ENCODE measurements around the gene TOLLIP.
A peak's percentile ranks its signal among the peaks of the same experiment; 100 is the strongest.
"Not testable (repeated sequence)": the region's sequence is repeated elsewhere in the genome, so short reads cannot be mapped to it uniquely, and the experiment has no call there.

TOLLIP gene

GRCh38 chr11:1309498-1310317 lies at the start of gene TOLLIP:
Gene TOLLIP, minus strand, starts transcription at chr11:1309632. Its CDS starts 134 bp downstream, at chr11:1309498.
- Mint-ChIP-seq H3K27me3 (no peaks in the 10 kb centered on the region), H3K36me3 (peaks cover 4 to 33% of the 10 kb centered on the region in 2 donors), H3K4me1 (peaks cover 35 to 55% of the 10 kb centered on the region in 2 donors), H3K27ac (peak within 1 kb of the TSS; percentile 95), H3K4me3 (peak within 1 kb of the TSS; percentile 87 to 90), H3K9me3 (peaks cover 12 to 14% of the 10 kb centered on the region in 2 donors)
- peak; percentile 76 to 82 for ATAC-seq (replicated peaks)
- DNase-seq, result peak; percentile 98

GRCh38 chr11:1358931-1359330 lies 49.5 kb upstream of the TOLLIP start:
- ATAC-seq (replicated peaks); DNase-seq; H3K4me3 Mint-ChIP-seq; H3K4me1 Mint-ChIP-seq; H3K27ac Mint-ChIP-seq; H3K36me3 Mint-ChIP-seq; H3K9me3 Mint-ChIP-seq: not testable (repeated sequence)
- H3K27me3 Mint-ChIP-seq, result peaks cover 27 to 44% of the 10 kb centered on the region in 2 donors

GRCh38 chr11:1358286-1358685 lies 48.9 kb upstream of the TOLLIP start:
- H3K27ac Mint-ChIP-seq, result no peak overlapping the region
- H3K4me1 Mint-ChIP-seq, result no peaks in the 10 kb centered on the region
- peaks cover 0 to 2% of the 10 kb centered on the region in 2 donors for H3K9me3 Mint-ChIP-seq
- peaks cover 27 to 43% of the 10 kb centered on the region in 2 donors for H3K27me3 Mint-ChIP-seq
- H3K36me3 Mint-ChIP-seq, result no peaks in the 10 kb centered on the region
- no peak for ATAC-seq (replicated peaks)
- DNase-seq, result no peak
- no peak overlapping the region for H3K4me3 Mint-ChIP-seq

- Mint-ChIP-seq H3K27me3 (peaks cover 22 to 41% of the 10 kb centered on the region in 2 donors), H3K36me3 (no peaks in the 10 kb centered on the region), H3K4me3 (no peak overlapping the region), H3K4me1 (peaks cover 0 to under 1% of the 10 kb centered on the region in 2 donors), H3K9me3 (no peaks in the 10 kb centered on the region), H3K27ac (no peak overlapping the region)
- no peak for ATAC-seq (replicated peaks)
- DNase-seq, result no peak
These were observed 47.1 kb upstream of the TOLLIP start for GRCh38 chr11:1356478-1356960.

GRCh38 chr11:1356007-1356435 lies 46.6 kb upstream of the TOLLIP start:
- ATAC-seq (replicated peaks), result no peak
- Mint-ChIP-seq H3K27me3 (peaks cover 22 to 41% of the 10 kb centered on the region in 2 donors), H3K27ac (no peak overlapping the region), H3K4me1 (peaks cover 0 to 2% of the 10 kb centered on the region in 2 donors), H3K4me3 (no peak overlapping the region), H3K9me3 (no peaks in the 10 kb centered on the region), H3K36me3 (no peaks in the 10 kb centered on the region)
- no peak for DNase-seq

- H3K4me3 Mint-ChIP-seq, result no peak overlapping the region
- no peaks in the 10 kb centered on the region for H3K9me3 Mint-ChIP-seq
- no peak overlapping the region for H3K27ac Mint-ChIP-seq
- DNase-seq (no peak), ATAC-seq (replicated peaks) (no peak)
- H3K4me1 Mint-ChIP-seq, result peaks cover 0 to 2% of the 10 kb centered on the region in 2 donors
- H3K27me3 Mint-ChIP-seq, result peaks cover 17 to 30% of the 10 kb centered on the region in 2 donors
- H3K36me3 Mint-ChIP-seq, result no peaks in the 10 kb centered on the region
These were observed 44.9 kb upstream of the TOLLIP start for GRCh38 chr11:1354125-1354938.

- Mint-ChIP-seq H3K27me3 (peaks cover 16 to 29% of the 10 kb centered on the region in 2 donors), H3K4me3 (no peak overlapping the region), H3K9me3 (no peaks in the 10 kb centered on the region), H3K36me3 (no peaks in the 10 kb centered on the region), H3K27ac (peak overlapping the region; percentile 44), H3K4me1 (peaks cover 0 to 2% of the 10 kb centered on the region in 2 donors)
- DNase-seq (no peak), ATAC-seq (replicated peaks) (peak; percentile 28 to 33)
These were observed 44.1 kb upstream of the TOLLIP start for GRCh38 chr11:1353383-1354124.

GRCh38 chr11:1352696-1353382 lies 43.4 kb upstream of the TOLLIP start:
- Mint-ChIP-seq H3K27ac (no peak overlapping the region), H3K9me3 (no peaks in the 10 kb centered on the region), H3K4me3 (peak overlapping the region in 1 of 2 donors; percentile 4), H3K4me1 (peaks cover 0 to 2% of the 10 kb centered on the region in 2 donors), H3K27me3 (peaks cover 14 to 22% of the 10 kb centered on the region in 2 donors), H3K36me3 (no peaks in the 10 kb centered on the region)
- ATAC-seq (replicated peaks) (peak; percentile 23 to 58), DNase-seq (no peak)

- ATAC-seq (replicated peaks) (peak; percentile 52 to 63), DNase-seq (no peak)
- no peaks in the 10 kb centered on the region for H3K9me3 Mint-ChIP-seq
- no peak overlapping the region for H3K4me3 Mint-ChIP-seq
- H3K27me3 Mint-ChIP-seq, result peaks cover 8 to 14% of the 10 kb centered on the region in 2 donors
- H3K36me3 Mint-ChIP-seq, result no peaks in the 10 kb centered on the region
- H3K4me1 Mint-ChIP-seq, result peaks cover 0 to 2% of the 10 kb centered on the region in 2 donors
- H3K27ac Mint-ChIP-seq, result peak overlapping the region; percentile 95
These were observed 42.0 kb upstream of the TOLLIP start for GRCh38 chr11:1351278-1351937.

- Mint-ChIP-seq H3K4me1 (peaks cover 0 to 2% of the 10 kb centered on the region in 2 donors), H3K36me3 (no peaks in the 10 kb centered on the region), H3K27ac (no peak overlapping the region), H3K4me3 (no peak overlapping the region), H3K27me3 (peaks cover 3 to 12% of the 10 kb centered on the region in 2 donors), H3K9me3 (no peaks in the 10 kb centered on the region)
- no peak for ATAC-seq (replicated peaks)
- DNase-seq, result no peak
These were observed 40.8 kb upstream of the TOLLIP start for GRCh38 chr11:1350086-1350725.

GRCh38 chr11:1349327-1350041 lies 40.1 kb upstream of the TOLLIP start:
- ATAC-seq (replicated peaks) (no peak), DNase-seq (no peak)
- H3K9me3 Mint-ChIP-seq, result no peaks in the 10 kb centered on the region
- no peaks in the 10 kb centered on the region for H3K36me3 Mint-ChIP-seq
- no peak overlapping the region for H3K4me3 Mint-ChIP-seq
- H3K4me1 Mint-ChIP-seq, result peaks cover 0 to 2% of the 10 kb centered on the region in 2 donors
- H3K27me3 Mint-ChIP-seq, result peaks cover 0 to 12% of the 10 kb centered on the region in 2 donors
- H3K27ac Mint-ChIP-seq, result no peak overlapping the region

- DNase-seq, result no peak
- Mint-ChIP-seq H3K36me3 (no peaks in the 10 kb centered on the region), H3K4me3 (no peak overlapping the region), H3K27ac (no peak overlapping the region), H3K4me1 (peaks cover 0 to 2% of the 10 kb centered on the region in 2 donors), H3K27me3 (peaks cover 0 to 12% of the 10 kb centered on the region in 2 donors), H3K9me3 (no peaks in the 10 kb centered on the region)
- ATAC-seq (replicated peaks), result no peak
These were observed 39.4 kb upstream of the TOLLIP start for GRCh38 chr11:1348796-1349326.

Data from stimulated activated naive B cell treated with anti-CD40 and anti-IgM and Interleukin-4, amounts not matched to agents 10 μg/mL and 1 μg/mL and 100 μg/mL, for 72 hours (primary cell).